ENCODE data around the gene GIPC2. TPM values are rescaled to one million over a fixed set of nuclear protein-coding genes. Genes with fewer than 3 reads are reported as not detected.
A peak's percentile ranks its signal among the peaks of the same experiment; 100 is the strongest.

Gene GIPC2
- total and polyA plus RNA-seq, 2 donors (not counting 1 experiment from before 2014, with no cell fraction given), result 0.50 to 0.56 TPM

DNA sequence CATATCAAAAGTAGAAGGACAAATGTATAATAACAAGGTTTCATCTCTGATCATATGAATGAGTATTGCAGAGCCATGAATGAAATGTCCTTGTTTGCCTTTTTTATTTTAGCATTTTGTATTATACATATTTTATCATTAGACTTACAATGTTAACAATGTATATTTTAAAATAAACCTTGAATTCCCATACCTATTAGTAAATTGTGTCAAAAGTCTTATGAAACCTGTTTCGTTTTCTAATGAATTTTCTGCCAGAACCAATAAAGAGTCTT, 40.4 kb upstream of the GIPC2 start:
- Histone ChIP-seq H3K4me2 (ENCODE audit: extremely low read depth, insufficient read depth, low read length) (peak overlapping the region; percentile 26), H4K20me1 (ENCODE audit: control insufficient read depth, extremely low read depth, insufficient read depth, low read length) (no peaks in the 10 kb centered on the region), H3K9ac (ENCODE audit: insufficient read depth, low read length) (peak overlapping the region; percentile 66), H3K27ac (ENCODE audit: insufficient read depth, low read length) (peak overlapping the region; percentile 90), H3K9me3 (ENCODE audit: control insufficient read depth, insufficient read depth, low read depth, low read length) (no peaks in the 10 kb centered on the region), H3K27me3 (ENCODE audit: control insufficient read depth, insufficient read depth, low read length) (no peaks in the 10 kb centered on the region), H3K36me3 (ENCODE audit: control insufficient read depth, insufficient read depth, low read length) (no peaks in the 10 kb centered on the region), H3K4me1 (ENCODE audit: control insufficient read depth, extremely low read depth, insufficient read depth, low read length) (peaks cover 4% of the 10 kb centered on the region), H3K4me3 (replicated peaks in 1 of 4; ENCODE audit: control extremely low read depth in 1 of 4, insufficient read depth in 1 of 4, low read depth in 3 of 4, low read length in 4 of 4) (peak overlapping the region; percentile 52 to 99 (median 74)), H2AFZ (ENCODE audit: low read length) (no peak overlapping the region), H3K79me2 (ENCODE audit: control insufficient read depth, insufficient read depth, low read length) (peaks cover 54% of the 10 kb centered on the region)
- TF ChIP-seq, protein P1, sequence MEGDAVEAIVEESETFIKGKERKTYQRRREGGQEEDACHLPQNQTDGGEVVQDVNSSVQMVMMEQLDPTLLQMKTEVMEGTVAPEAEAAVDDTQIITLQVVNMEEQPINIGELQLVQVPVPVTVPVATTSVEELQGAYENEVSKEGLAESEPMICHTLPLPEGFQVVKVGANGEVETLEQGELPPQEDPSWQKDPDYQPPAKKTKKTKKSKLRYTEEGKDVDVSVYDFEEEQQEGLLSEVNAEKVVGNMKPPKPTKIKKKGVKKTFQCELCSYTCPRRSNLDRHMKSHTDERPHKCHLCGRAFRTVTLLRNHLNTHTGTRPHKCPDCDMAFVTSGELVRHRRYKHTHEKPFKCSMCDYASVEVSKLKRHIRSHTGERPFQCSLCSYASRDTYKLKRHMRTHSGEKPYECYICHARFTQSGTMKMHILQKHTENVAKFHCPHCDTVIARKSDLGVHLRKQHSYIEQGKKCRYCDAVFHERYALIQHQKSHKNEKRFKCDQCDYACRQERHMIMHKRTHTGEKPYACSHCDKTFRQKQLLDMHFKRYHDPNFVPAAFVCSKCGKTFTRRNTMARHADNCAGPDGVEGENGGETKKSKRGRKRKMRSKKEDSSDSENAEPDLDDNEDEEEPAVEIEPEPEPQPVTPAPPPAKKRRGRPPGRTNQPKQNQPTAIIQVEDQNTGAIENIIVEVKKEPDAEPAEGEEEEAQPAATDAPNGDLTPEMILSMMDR (conservative IDR thresholded peaks at IDR 0.05 in 1 of 2, IDR thresholded peaks at IDR 0.05 in 1 of 2; ENCODE audit: low read depth in 1 of 2, low read length in 2 of 2), result no peak
- TF ChIP-seq EZH2 (IDR thresholded peaks at IDR 0.05; ENCODE audit: low read length, missing control alignments), result no peak
- no peak for DNase-seq (ENCODE audit: low read depth in 2 of 2)

DNA sequence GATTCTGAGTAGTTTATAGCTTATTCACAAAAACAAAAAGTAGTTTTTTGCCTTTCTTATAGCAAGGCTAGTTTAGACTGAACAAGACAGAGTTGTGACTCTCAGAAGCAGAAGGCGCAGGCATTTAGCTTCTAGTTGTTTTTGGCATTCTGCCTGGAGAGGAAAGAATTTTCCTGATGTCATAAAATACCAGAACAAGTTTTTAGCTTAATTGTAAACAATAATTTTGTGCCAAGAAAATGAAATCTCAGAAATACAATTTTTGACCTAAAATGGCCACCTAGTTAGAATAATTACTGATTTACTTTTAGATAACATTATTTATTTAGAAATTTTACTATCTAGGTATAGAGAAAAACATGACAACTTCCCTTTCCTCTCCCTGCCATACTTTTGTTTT, 40.0 kb upstream of the GIPC2 start:
- Histone ChIP-seq H2AFZ (ENCODE audit: low read length) (no peak overlapping the region), H3K36me3 (ENCODE audit: control insufficient read depth, insufficient read depth, low read length) (no peaks in the 10 kb centered on the region), H3K9ac (ENCODE audit: insufficient read depth, low read length) (peak overlapping the region; percentile 66), H4K20me1 (ENCODE audit: control insufficient read depth, extremely low read depth, insufficient read depth, low read length) (no peaks in the 10 kb centered on the region), H3K4me2 (ENCODE audit: extremely low read depth, insufficient read depth, low read length) (peak overlapping the region; percentile 44), H3K79me2 (ENCODE audit: control insufficient read depth, insufficient read depth, low read length) (peaks cover 58% of the 10 kb centered on the region), H3K4me1 (ENCODE audit: control insufficient read depth, extremely low read depth, insufficient read depth, low read length) (peaks cover 4% of the 10 kb centered on the region), H3K4me3 (replicated peaks in 1 of 4; ENCODE audit: control extremely low read depth in 1 of 4, insufficient read depth in 1 of 4, low read depth in 3 of 4, low read length in 4 of 4) (peak overlapping the region; percentile 52 to 99 (median 74)), H3K27me3 (ENCODE audit: control insufficient read depth, insufficient read depth, low read length) (no peaks in the 10 kb centered on the region), H3K9me3 (ENCODE audit: control insufficient read depth, insufficient read depth, low read depth, low read length) (no peaks in the 10 kb centered on the region), H3K27ac (ENCODE audit: insufficient read depth, low read length) (peak overlapping the region; percentile 90)
- TF ChIP-seq, protein P1 (conservative IDR thresholded peaks at IDR 0.05 in 1 of 2, IDR thresholded peaks at IDR 0.05 in 1 of 2; ENCODE audit: low read depth in 1 of 2, low read length in 2 of 2), result no peak
- TF ChIP-seq EZH2 (IDR thresholded peaks at IDR 0.05; ENCODE audit: low read length, missing control alignments), result no peak
- peak; percentile 90 to 97 for DNase-seq (ENCODE audit: low read depth in 2 of 2)

GRCh38 chr1:78006521-78006920, 39.2 kb upstream of the GIPC2 start:
- peak overlapping the region; percentile 90 for H3K27ac ChIP-seq (ENCODE audit: insufficient read depth, low read length)
- H3K36me3 ChIP-seq (ENCODE audit: control insufficient read depth, insufficient read depth, low read length), result no peaks in the 10 kb centered on the region
- no peaks in the 10 kb centered on the region for H4K20me1 ChIP-seq (ENCODE audit: control insufficient read depth, extremely low read depth, insufficient read depth, low read length)
- peaks cover 65% of the 10 kb centered on the region for H3K79me2 ChIP-seq (ENCODE audit: control insufficient read depth, insufficient read depth, low read length)
- peaks cover 4% of the 10 kb centered on the region for H3K4me1 ChIP-seq (ENCODE audit: control insufficient read depth, extremely low read depth, insufficient read depth, low read length)
- no peaks in the 10 kb centered on the region for H3K9me3 ChIP-seq (ENCODE audit: control insufficient read depth, insufficient read depth, low read depth, low read length)
- H2AFZ ChIP-seq (ENCODE audit: low read length), result no peak overlapping the region
- H3K4me3 ChIP-seq (replicated peaks in 1 of 4; ENCODE audit: control extremely low read depth in 1 of 4, insufficient read depth in 1 of 4, low read depth in 3 of 4, low read length in 4 of 4), result peak overlapping the region; percentile 52 to 99 (median 74)
- DNase-seq (ENCODE audit: low read depth in 2 of 2), result no peak
- H3K9ac ChIP-seq (ENCODE audit: insufficient read depth, low read length), result peak overlapping the region; percentile 63
- no peaks in the 10 kb centered on the region for H3K27me3 ChIP-seq (ENCODE audit: control insufficient read depth, insufficient read depth, low read length)
- H3K4me2 ChIP-seq (ENCODE audit: extremely low read depth, insufficient read depth, low read length), result peak overlapping the region; percentile 75
- no peak for TF ChIP-seq EZH2 (IDR thresholded peaks at IDR 0.05; ENCODE audit: low read length, missing control alignments)
- TF ChIP-seq, protein P1 (conservative IDR thresholded peaks at IDR 0.05 in 1 of 2, IDR thresholded peaks at IDR 0.05 in 1 of 2; ENCODE audit: low read depth in 1 of 2, low read length in 2 of 2), result no peak

Measured in fibroblast of lung (primary cell).